ENCODE data around the gene SYT12. TPM values are rescaled to one million over a fixed set of nuclear protein-coding genes. Genes with fewer than 3 reads are reported as not detected.

The SYT12 gene
- polyA plus RNA-seq, 1 of the 3 experiments (the other 2 are of a cell fraction) = 0.61 TPM

DNA sequence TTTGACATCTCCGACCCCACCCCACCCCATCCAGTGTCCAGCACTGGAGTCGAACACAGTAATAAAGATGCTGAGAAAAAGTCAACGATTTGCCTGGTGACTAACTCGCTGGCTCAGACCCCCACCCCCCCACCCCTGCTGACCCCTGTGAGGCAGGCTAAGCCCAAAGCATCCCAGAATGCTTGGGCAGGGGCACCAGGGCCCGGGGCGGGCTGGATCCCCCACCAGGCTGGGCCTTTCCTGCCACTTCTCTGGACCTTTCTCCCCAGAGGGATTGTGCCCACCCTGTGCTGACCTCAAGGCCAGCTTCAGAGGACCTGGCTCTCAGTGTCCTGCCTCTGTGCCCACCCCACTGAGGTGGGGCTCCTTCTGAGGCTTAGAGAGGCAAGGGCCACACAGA is 46.0 kb upstream of the SYT12 start:
- no peak overlapping the region for H2AFZ ChIP-seq (ENCODE audit: low read depth)
- CTCF ChIA-PET = interaction anchor here (0.6 to 4.5 kb wide), 16 partner anchors 8 to 298 kb away, joined by 3 to 54 read pairs (median 7); partner anchors contain the start of genes PC, RCE1 and SYT12
- peaks cover 0 to 8% of the 10 kb centered on the region in 2 experiments; a peak in 1 of 4 replicates for H3K4me1 ChIP-seq (ENCODE audit: control insufficient read depth in 1 of 2, insufficient read depth in 2 of 2, low read depth in 1 of 2, low read length in 1 of 2)
- no peak for TF ChIP-seq NFIC (IDR thresholded peaks at IDR 0.05; ENCODE audit: borderline replicate concordance)
- TF ChIP-seq, protein P1, sequence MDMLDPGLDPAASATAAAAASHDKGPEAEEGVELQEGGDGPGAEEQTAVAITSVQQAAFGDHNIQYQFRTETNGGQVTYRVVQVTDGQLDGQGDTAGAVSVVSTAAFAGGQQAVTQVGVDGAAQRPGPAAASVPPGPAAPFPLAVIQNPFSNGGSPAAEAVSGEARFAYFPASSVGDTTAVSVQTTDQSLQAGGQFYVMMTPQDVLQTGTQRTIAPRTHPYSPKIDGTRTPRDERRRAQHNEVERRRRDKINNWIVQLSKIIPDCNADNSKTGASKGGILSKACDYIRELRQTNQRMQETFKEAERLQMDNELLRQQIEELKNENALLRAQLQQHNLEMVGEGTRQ (IDR thresholded peaks at IDR 0.05; ENCODE audit: borderline replicate concordance, low read depth, low read length) = no peak
- no peak for TF ChIP-seq EP300 (IDR thresholded peaks at IDR 0.05; ENCODE audit: borderline replicate concordance in 1 of 2, low read depth in 1 of 2, low read length in 1 of 2)
- TF ChIP-seq, protein P2, sequence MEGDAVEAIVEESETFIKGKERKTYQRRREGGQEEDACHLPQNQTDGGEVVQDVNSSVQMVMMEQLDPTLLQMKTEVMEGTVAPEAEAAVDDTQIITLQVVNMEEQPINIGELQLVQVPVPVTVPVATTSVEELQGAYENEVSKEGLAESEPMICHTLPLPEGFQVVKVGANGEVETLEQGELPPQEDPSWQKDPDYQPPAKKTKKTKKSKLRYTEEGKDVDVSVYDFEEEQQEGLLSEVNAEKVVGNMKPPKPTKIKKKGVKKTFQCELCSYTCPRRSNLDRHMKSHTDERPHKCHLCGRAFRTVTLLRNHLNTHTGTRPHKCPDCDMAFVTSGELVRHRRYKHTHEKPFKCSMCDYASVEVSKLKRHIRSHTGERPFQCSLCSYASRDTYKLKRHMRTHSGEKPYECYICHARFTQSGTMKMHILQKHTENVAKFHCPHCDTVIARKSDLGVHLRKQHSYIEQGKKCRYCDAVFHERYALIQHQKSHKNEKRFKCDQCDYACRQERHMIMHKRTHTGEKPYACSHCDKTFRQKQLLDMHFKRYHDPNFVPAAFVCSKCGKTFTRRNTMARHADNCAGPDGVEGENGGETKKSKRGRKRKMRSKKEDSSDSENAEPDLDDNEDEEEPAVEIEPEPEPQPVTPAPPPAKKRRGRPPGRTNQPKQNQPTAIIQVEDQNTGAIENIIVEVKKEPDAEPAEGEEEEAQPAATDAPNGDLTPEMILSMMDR (IDR thresholded peaks at IDR 0.05) = no peak
- no peak for TF ChIP-seq FOXM1 (IDR thresholded peaks at IDR 0.05; ENCODE audit: low read depth)
- TF ChIP-seq JUND (IDR thresholded peaks at IDR 0.05) = no peak
- no peaks in the 10 kb centered on the region for H3K36me3 ChIP-seq (replicated peaks in 1 of 2; ENCODE audit: control insufficient read depth in 1 of 2, insufficient read depth in 2 of 2, low read length in 1 of 2)
- H3K9ac ChIP-seq = no peak overlapping the region
- H3F3A ChIP-seq (replicated peaks; ENCODE audit: insufficient read depth) = peaks cover 6% of the 10 kb centered on the region
- H3K4me2 ChIP-seq = no peak overlapping the region
- no peak for DNase-seq
- H3K27ac ChIP-seq (ENCODE audit: low read depth in 2 of 2, low read length in 1 of 2) = no peak overlapping the region
- no peaks in the 10 kb centered on the region for H3K27me3 ChIP-seq (ENCODE audit: insufficient read depth)
- H3K9me3 ChIP-seq = no peaks in the 10 kb centered on the region
- POLR2A ChIA-PET = no interaction called here
- no peak overlapping the region for H3K4me3 ChIP-seq (ENCODE audit: low read depth in 2 of 2, low read length in 1 of 2)
- WGBS (ENCODE audit: low lambda C conversion rate) = 83% methylated on average over 4 of the region's 6 CpGs
- H4K20me1 ChIP-seq (ENCODE audit: insufficient read depth) = no peaks in the 10 kb centered on the region
- H3K9me2 ChIP-seq = no peaks in the 10 kb centered on the region
- H3K79me2 ChIP-seq (ENCODE audit: insufficient read depth) = no peaks in the 10 kb centered on the region

DNA sequence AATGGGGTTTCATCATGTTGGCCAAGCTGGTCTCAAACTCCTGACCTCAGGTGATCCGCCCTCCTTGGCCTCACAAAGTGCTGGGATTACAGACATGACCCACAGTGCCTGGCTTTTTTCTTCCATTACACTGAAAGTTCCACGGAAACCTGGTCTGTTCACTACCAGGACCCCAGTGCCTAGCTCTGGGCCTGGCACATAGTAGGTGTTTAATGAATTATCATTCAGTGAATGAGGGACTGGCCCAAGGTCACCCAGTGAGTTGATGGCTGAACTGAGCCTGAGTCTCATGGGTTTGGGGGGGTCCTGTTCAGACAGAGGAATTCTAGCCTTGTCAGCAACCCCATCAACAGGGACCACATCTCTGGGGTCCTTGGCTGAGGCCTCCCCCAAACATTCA is 44.7 kb upstream of the SYT12 start:
- ChIA-PET POLR2A (no interaction called here), CTCF (interaction anchor here (1.1 kb wide), 1 partner anchor 279 kb away, joined by 3 read pairs; no protein-coding TSS in a partner anchor)
- WGBS (ENCODE audit: low lambda C conversion rate) = 96% methylated on average over 2 of the region's 2 CpGs
- no peaks in the 10 kb centered on the region for H4K20me1 ChIP-seq (ENCODE audit: insufficient read depth)
- no peak for DNase-seq
- H3K27me3 ChIP-seq (ENCODE audit: insufficient read depth) = no peaks in the 10 kb centered on the region
- H3F3A ChIP-seq (replicated peaks; ENCODE audit: insufficient read depth) = no peaks in the 10 kb centered on the region
- no peak overlapping the region for H3K4me3 ChIP-seq (ENCODE audit: low read depth in 2 of 2, low read length in 1 of 2)
- peaks cover 3 to 9% of the 10 kb centered on the region in 2 experiments; a peak in 2 of 4 replicates for H3K4me1 ChIP-seq (ENCODE audit: control insufficient read depth in 1 of 2, insufficient read depth in 2 of 2, low read depth in 1 of 2, low read length in 1 of 2)
- H3K79me2 ChIP-seq (ENCODE audit: insufficient read depth) = no peaks in the 10 kb centered on the region
- no peak overlapping the region for H2AFZ ChIP-seq (ENCODE audit: low read depth)
- H3K9me3 ChIP-seq = no peaks in the 10 kb centered on the region
- H3K36me3 ChIP-seq (replicated peaks in 1 of 2; ENCODE audit: control insufficient read depth in 1 of 2, insufficient read depth in 2 of 2, low read length in 1 of 2) = no peaks in the 10 kb centered on the region
- no peak overlapping the region for H3K9ac ChIP-seq
- no peaks in the 10 kb centered on the region for H3K9me2 ChIP-seq
- no peak overlapping the region for H3K27ac ChIP-seq (ENCODE audit: low read depth in 2 of 2, low read length in 1 of 2)
- H3K4me2 ChIP-seq = no peak overlapping the region
- no peak for TF ChIP-seq MEF2A (IDR thresholded peaks at IDR 0.05; ENCODE audit: borderline replicate concordance, low read depth)
- TF ChIP-seq, protein P3, sequence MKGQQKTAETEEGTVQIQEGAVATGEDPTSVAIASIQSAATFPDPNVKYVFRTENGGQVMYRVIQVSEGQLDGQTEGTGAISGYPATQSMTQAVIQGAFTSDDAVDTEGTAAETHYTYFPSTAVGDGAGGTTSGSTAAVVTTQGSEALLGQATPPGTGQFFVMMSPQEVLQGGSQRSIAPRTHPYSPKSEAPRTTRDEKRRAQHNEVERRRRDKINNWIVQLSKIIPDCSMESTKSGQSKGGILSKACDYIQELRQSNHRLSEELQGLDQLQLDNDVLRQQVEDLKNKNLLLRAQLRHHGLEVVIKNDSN (IDR thresholded peaks at IDR 0.05; ENCODE audit: borderline replicate concordance, low read depth) = no peak
- TF ChIP-seq GABPA (IDR thresholded peaks at IDR 0.05; ENCODE audit: low read depth) = no peak
- no peak for TF ChIP-seq FOXJ3 (CRISPR knock-in tag; IDR thresholded peaks at IDR 0.05)
- TF ChIP-seq YY1 (IDR thresholded peaks at IDR 0.05; ENCODE audit: low read depth) = no peak
- TF ChIP-seq, protein P4, sequence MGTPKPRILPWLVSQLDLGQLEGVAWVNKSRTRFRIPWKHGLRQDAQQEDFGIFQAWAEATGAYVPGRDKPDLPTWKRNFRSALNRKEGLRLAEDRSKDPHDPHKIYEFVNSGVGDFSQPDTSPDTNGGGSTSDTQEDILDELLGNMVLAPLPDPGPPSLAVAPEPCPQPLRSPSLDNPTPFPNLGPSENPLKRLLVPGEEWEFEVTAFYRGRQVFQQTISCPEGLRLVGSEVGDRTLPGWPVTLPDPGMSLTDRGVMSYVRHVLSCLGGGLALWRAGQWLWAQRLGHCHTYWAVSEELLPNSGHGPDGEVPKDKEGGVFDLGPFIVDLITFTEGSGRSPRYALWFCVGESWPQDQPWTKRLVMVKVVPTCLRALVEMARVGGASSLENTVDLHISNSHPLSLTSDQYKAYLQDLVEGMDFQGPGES (IDR thresholded peaks at IDR 0.05; ENCODE audit: low read depth, low read length) = no peak
- TF ChIP-seq SMC3 (IDR thresholded peaks at IDR 0.05; ENCODE audit: low read depth, low read length) = no peak
- TF ChIP-seq NRF1 (IDR thresholded peaks at IDR 0.05; ENCODE audit: low read depth, low read length) = no peak
- TF ChIP-seq TEAD4 (IDR thresholded peaks at IDR 0.05; ENCODE audit: borderline replicate concordance, insufficient read depth) = no peak
- no peak for TF ChIP-seq RFX5 (IDR thresholded peaks at IDR 0.05; ENCODE audit: low read length)
- TF ChIP-seq, protein P1 (IDR thresholded peaks at IDR 0.05; ENCODE audit: borderline replicate concordance, low read depth, low read length) = no peak
- TF ChIP-seq, protein P2 (IDR thresholded peaks at IDR 0.05) = no peak
